ENCODE results near the gene ADAMTSL5. TPM values are rescaled to one million over a fixed set of nuclear protein-coding genes. Genes with fewer than 3 reads are reported as not detected.

ADAMTSL5 gene
- total and polyA plus RNA-seq, 9 of the 15 experiments (the other 6 are each of a cell fraction or from before 2014, with no cell fraction given) = 1.0 to 11.6 (median 4.1) TPM

- TF ChIP-seq STAG1 (CRISPR knock-in tag; IDR thresholded peaks at IDR 0.05; ENCODE audit: borderline replicate concordance) (peak; percentile 31; the same call in 1 of the 2 replicates), ADNP (tag; IDR thresholded peaks at IDR 0.05) (no peak), NONO (IDR thresholded peaks at IDR 0.05; ENCODE audit: low read depth in 2 of 2, low read length in 1 of 2) (0 out of 4 replicates have a peak, but pooled peaks of 1 of the 2 experiments have one; percentile 5), EGR1 (conservative IDR thresholded peaks at IDR 0.05) (peak; percentile 62), POLR2G (IDR thresholded peaks at IDR 0.05; ENCODE audit: low read depth, low read length) (peak; percentile 68)
Observed at GRCh38 chr19:1456121-1456900, 56.5 kb downstream of the ADAMTSL5 start (continued).

- in situ Hi-C loops (cut with MboI) = loop anchor here (5.0 kb wide), 1 partner anchor 52 kb away; no protein-coding TSS in a partner anchor
- 3% methylated on average over 23 of the region's 42 CpGs for WGBS (ENCODE audit: insufficient coverage, low coverage, missing lambda C conversion rate)
- BruUV-seq (replicated peaks) = no TSS peak
- intact Hi-C loops (cut with micrococcal nuclease) = loop anchor here (5.0 kb wide), 1 partner anchor 57 kb away; the partner anchor contains the start of gene ADAMTSL5
- Histone ChIP-seq H3K4me3 (peak overlapping the region; percentile 39), H3K9me3 (replicated peaks; ENCODE audit: control insufficient read depth, insufficient read depth, low read depth, low read length) (no peaks in the 10 kb centered on the region), H3K9ac (ENCODE audit: insufficient read depth in 1 of 2, low read depth in 2 of 2, low read length in 2 of 2) (peak overlapping the region in 1 of 2 experiments; percentile 82; a peak in 2 of 4 replicates), H4K20me1 (replicated peaks; ENCODE audit: control insufficient read depth, insufficient read depth, low read length) (peaks cover 26% of the 10 kb centered on the region), H3K9me1 (ENCODE audit: control insufficient read depth, insufficient read depth, low read length) (peaks cover 7% of the 10 kb centered on the region), H3K27me3 (ENCODE audit: control insufficient read depth in 2 of 2, insufficient read depth in 2 of 2, low read length in 2 of 2) (peaks cover 0 to 9% of the 10 kb centered on the region in 2 experiments; a peak in 1 of 5 replicates), H3K79me2 (ENCODE audit: control insufficient read depth, insufficient read depth, low read length) (no peaks in the 10 kb centered on the region), H3K4me1 (replicated peaks in 1 of 2; ENCODE audit: control insufficient read depth in 2 of 2, insufficient read depth in 2 of 2, low read length in 2 of 2) (peaks cover 5 to 73% of the 10 kb centered on the region in 2 experiments; a peak in 4 of 5 replicates), H3K4me2 (ENCODE audit: insufficient read depth, low read length) (peak overlapping the region; percentile 84), H3K36me3 (ENCODE audit: control insufficient read depth, insufficient read depth, low read length) (peaks cover 6% of the 10 kb centered on the region; the same call in 1 of the 3 replicates), H3K27ac (ENCODE audit: extremely low read depth, low read depth, low read length) (no peak overlapping the region), H2AFZ (ENCODE audit: low read depth, low read length) (peak overlapping the region; percentile 92)
- DNase-seq (ENCODE audit: extremely low read depth in 1 of 4, low spot score in 3 of 4) (peak; percentile 92 to 98 (median 97)), FAIRE-seq (peak; percentile 99), ATAC-seq (peak; percentile 92)
- ChIA-PET CTCF (ENCODE audit: low intra/inter-chr PET ratio) (no interaction called here), POLR2A (interaction anchor here (0.6 to 3.1 kb wide), 13 partner anchors 9 to 327 kb away, joined by 3 to 10 read pairs (median 6); no protein-coding TSS in a partner anchor)
- no peak for TF ChIP-seq MNT (conservative IDR thresholded peaks at IDR 0.05)
- peak; percentile 93 for TF ChIP-seq SP1 (CRISPR knock-in tag; IDR thresholded peaks at IDR 0.05)
- no peak for TF ChIP-seq ATF4 (CRISPR knock-in tag; IDR thresholded peaks at IDR 0.05)
- TF ChIP-seq TCF7L2 (IDR thresholded peaks at IDR 0.05; ENCODE audit: low read depth, low read length) = no peak
- TF ChIP-seq RB1 (IDR thresholded peaks at IDR 0.05; ENCODE audit: low read depth) = peak; percentile 47; the same call in 1 of the 2 replicates
- peak; percentile 76 to 81 for TF ChIP-seq NRF1 (conservative IDR thresholded peaks at IDR 0.05 in 1 of 2, IDR thresholded peaks at IDR 0.05 in 1 of 2)
- no peak for TF ChIP-seq ZNF197 (CRISPR knock-in tag; IDR thresholded peaks at IDR 0.05; ENCODE audit: low read depth)
- no peak for TF ChIP-seq NUFIP1 (IDR thresholded peaks at IDR 0.05; ENCODE audit: partially characterized antibody)
- 0 out of 2 replicates have a peak, but pooled peaks have one; percentile 51 for TF ChIP-seq SAFB (IDR thresholded peaks at IDR 0.05; ENCODE audit: borderline replicate concordance, low read depth, low read length)
- TF ChIP-seq ATF1 (CRISPR knock-in tag; IDR thresholded peaks at IDR 0.05) = no peak
- peak; percentile 14; the same call in 1 of the 2 replicates for TF ChIP-seq ATF1 (tag; IDR thresholded peaks at IDR 0.05)
Observed at GRCh38 chr19:1455336-1456120, 57.3 kb downstream of the ADAMTSL5 start.
